Endodermal cell (in vitro differentiated cells): Measurements from ENCODE around the gene CLCNKB. TPM values are rescaled to one million over a fixed set of nuclear protein-coding genes. Genes with fewer than 3 reads are reported as not detected.
"Not testable (repeated sequence)": the region's sequence is repeated elsewhere in the genome, so short reads cannot be mapped to it uniquely, and the experiment has no call there.

Experiments
- DNase-seq: peaks from one replicate; pipeline ENCODE4 v3.0.0-alpha.2; 2017
- H3K27ac ChIP-seq: 2 replicates; pipeline ENCODE4 v1.5.1; 2013; ENCODE audit warnings: mild to moderate bottlenecking, low read depth, low read length, moderate library complexity
- H3K27me3 ChIP-seq: 2 replicates; pipeline ENCODE4 v1.6.1; 2013; ENCODE audit warnings: mild to moderate bottlenecking, low read length, moderate library complexity; ENCODE audit not compliant: insufficient read depth, control insufficient read depth, poor library complexity, severe bottlenecking
- H3K36me3 ChIP-seq: 2 replicates; pipeline ENCODE4 v1.7.0; 2013; ENCODE audit warnings: mild to moderate bottlenecking, low read length, moderate library complexity; ENCODE audit not compliant: control insufficient read depth, insufficient read depth
- H3K4me1 ChIP-seq: one replicate; pipeline ENCODE4 v1.7.0; 2013; ENCODE audit warnings: low read length; ENCODE audit not compliant: control insufficient read depth, insufficient read depth
- H3K4me3 ChIP-seq: 2 replicates; pipeline ENCODE4 v1.5.1; 2013; ENCODE audit warnings: mild to moderate bottlenecking, low read length, moderate library complexity
- H3K9ac ChIP-seq: 2 replicates; pipeline ENCODE4 v1.6.1; 2013; ENCODE audit warnings: mild to moderate bottlenecking, low read length, moderate library complexity; ENCODE audit not compliant: poor library complexity, severe bottlenecking; ENCODE audit errors: extremely low read depth
- H3K9me3 ChIP-seq: 2 replicates; pipeline ENCODE4 v1.6.1; 2013; ENCODE audit warnings: mild to moderate bottlenecking, low read length, moderate library complexity; ENCODE audit not compliant: control insufficient read depth
- H3K27ac Mint-ChIP-seq: 2 replicates; pipeline ENCODE4 v1.8.0; 2020; ENCODE audit warnings: mixed read lengths
- H3K27me3 Mint-ChIP-seq: 2 replicates; pipeline ENCODE4 v1.8.0; 2021; ENCODE audit warnings: mild to moderate bottlenecking, mixed read lengths; ENCODE audit not compliant: insufficient read depth
- H3K36me3 Mint-ChIP-seq: 2 replicates; pipeline ENCODE4 v1.8.0; 2020; ENCODE audit warnings: low read depth, mixed read lengths
- H3K4me1 Mint-ChIP-seq: 2 replicates; pipeline ENCODE4 v1.8.0; 2020; ENCODE audit warnings: mixed read lengths
- H3K4me3 Mint-ChIP-seq: 2 replicates; pipeline ENCODE4 v1.8.0; 2020; ENCODE audit warnings: mild to moderate bottlenecking, moderate library complexity, mixed read lengths
- H3K9me3 Mint-ChIP-seq: 2 replicates; pipeline ENCODE4 v1.8.0; 2020; ENCODE audit warnings: mild to moderate bottlenecking, mixed read lengths
- WGBS, 2 experiments: methylation state at CpG; one replicate each; pipeline versions ENCODE4 v1.1.5 to v1.1.7; 2013; ENCODE audit warnings: missing lambda C conversion rate in 2 of 2, mixed read lengths in 1 of 2; ENCODE audit not compliant: insufficient coverage in 1 of 2, insufficient read length in 1 of 2; 5-methylcytosine and 5-hydroxymethylcytosine counted together
- total RNA-seq, 2 donors: library from RNA; stranded (reverse); fragmentation: NEBNext Ultra II Directional in 1 of 2; extraction: Animal tissue kit (Norgen Biotek cat#: 25700) in 1 of 2; gene quantifications; 2 replicates in 1 of 2; 3 replicates in 1 of 2; pipeline ENCODE4 v1.2.1, GENCODE V29; 2021
- TF ChIP-seq, protein P1 (sequence below): fragments of 200-600 bp; sonication (generic); conservative IDR thresholded peaks from 2 replicates; pipeline ENCODE4 v1.5.0; 2021; ENCODE audit warnings: antibody characterized with exemption, mild to moderate bottlenecking

The CLCNKB gene
- total RNA-seq, 2 donors from 2014 or later, result 3.6 to 3.7 TPM

- peaks cover 15% of the 10 kb centered on the region for H3K27me3 Mint-ChIP-seq
- no peak overlapping the region for H3K4me3 Mint-ChIP-seq
- Histone ChIP-seq H3K27me3 (no peaks in the 10 kb centered on the region), H3K9ac (no peak overlapping the region), H3K36me3 (no peaks in the 10 kb centered on the region), H3K4me3 (no peak overlapping the region), H3K4me1 (no peaks in the 10 kb centered on the region), H3K27ac (no peak overlapping the region), H3K9me3 (no peaks in the 10 kb centered on the region)
- no peaks in the 10 kb centered on the region for H3K9me3 Mint-ChIP-seq
- H3K27ac Mint-ChIP-seq, result no peak overlapping the region
- TF ChIP-seq, protein P1, sequence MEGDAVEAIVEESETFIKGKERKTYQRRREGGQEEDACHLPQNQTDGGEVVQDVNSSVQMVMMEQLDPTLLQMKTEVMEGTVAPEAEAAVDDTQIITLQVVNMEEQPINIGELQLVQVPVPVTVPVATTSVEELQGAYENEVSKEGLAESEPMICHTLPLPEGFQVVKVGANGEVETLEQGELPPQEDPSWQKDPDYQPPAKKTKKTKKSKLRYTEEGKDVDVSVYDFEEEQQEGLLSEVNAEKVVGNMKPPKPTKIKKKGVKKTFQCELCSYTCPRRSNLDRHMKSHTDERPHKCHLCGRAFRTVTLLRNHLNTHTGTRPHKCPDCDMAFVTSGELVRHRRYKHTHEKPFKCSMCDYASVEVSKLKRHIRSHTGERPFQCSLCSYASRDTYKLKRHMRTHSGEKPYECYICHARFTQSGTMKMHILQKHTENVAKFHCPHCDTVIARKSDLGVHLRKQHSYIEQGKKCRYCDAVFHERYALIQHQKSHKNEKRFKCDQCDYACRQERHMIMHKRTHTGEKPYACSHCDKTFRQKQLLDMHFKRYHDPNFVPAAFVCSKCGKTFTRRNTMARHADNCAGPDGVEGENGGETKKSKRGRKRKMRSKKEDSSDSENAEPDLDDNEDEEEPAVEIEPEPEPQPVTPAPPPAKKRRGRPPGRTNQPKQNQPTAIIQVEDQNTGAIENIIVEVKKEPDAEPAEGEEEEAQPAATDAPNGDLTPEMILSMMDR, result no peak
- no peaks in the 10 kb centered on the region for H3K4me1 Mint-ChIP-seq
- no peak for DNase-seq
- WGBS, 2 experiments, result 83% methylated on average over 2 to 4 of the region's 4 CpGs
- H3K36me3 Mint-ChIP-seq, result no peaks in the 10 kb centered on the region
Observed at GRCh38 chr1:16038620-16038912, 5.0 kb upstream of the CLCNKB start.

- not testable (repeated sequence) for H3K27ac Mint-ChIP-seq, H3K27ac ChIP-seq, H3K4me1 Mint-ChIP-seq, DNase-seq, H3K27me3 ChIP-seq, H3K9me3 Mint-ChIP-seq, H3K4me3 Mint-ChIP-seq, H3K4me3 ChIP-seq, H3K9me3 ChIP-seq, H3K36me3 Mint-ChIP-seq, H3K36me3 ChIP-seq, H3K9ac ChIP-seq, H3K4me1 ChIP-seq
- 90 to 98% methylated on average over 6 to 8 of the region's 8 CpGs for WGBS, 2 experiments
- peaks cover 15% of the 10 kb centered on the region for H3K27me3 Mint-ChIP-seq
Observed at GRCh38 chr1:16039871-16040270, 3.7 kb upstream of the CLCNKB start.

GRCh38 chr1:16041200-16041599 lies 2.4 kb upstream of the CLCNKB start:
- H3K36me3 ChIP-seq, result no peaks in the 10 kb centered on the region
- TF ChIP-seq, protein P1, result no peak
- Mint-ChIP-seq H3K4me1 (no peaks in the 10 kb centered on the region), H3K36me3 (no peaks in the 10 kb centered on the region), H3K9me3 (no peaks in the 10 kb centered on the region), H3K4me3 (no peak overlapping the region), H3K27ac (no peak overlapping the region), H3K27me3 (peaks cover 16% of the 10 kb centered on the region)
- H3K9me3 ChIP-seq, result no peaks in the 10 kb centered on the region
- H3K27ac ChIP-seq, result no peak overlapping the region
- H3K9ac ChIP-seq, result no peak overlapping the region
- no peaks in the 10 kb centered on the region for H3K4me1 ChIP-seq
- DNase-seq, result no peak
- 83 to 90% methylated on average over 6 to 8 of the region's 8 CpGs for WGBS, 2 experiments
- H3K4me3 ChIP-seq, result no peak overlapping the region
- no peaks in the 10 kb centered on the region for H3K27me3 ChIP-seq

- Mint-ChIP-seq H3K9me3 (no peaks in the 10 kb centered on the region), H3K36me3 (no peaks in the 10 kb centered on the region), H3K27ac (no peak overlapping the region), H3K4me3 (no peak overlapping the region), H3K4me1 (no peaks in the 10 kb centered on the region), H3K27me3 (peaks cover 23% of the 10 kb centered on the region)
- DNase-seq, result no peak
- TF ChIP-seq, protein P1, result no peak
- Histone ChIP-seq H3K4me1 (no peaks in the 10 kb centered on the region), H3K27ac (no peak overlapping the region), H3K36me3 (no peaks in the 10 kb centered on the region), H3K4me3 (no peak overlapping the region), H3K9me3 (no peaks in the 10 kb centered on the region), H3K27me3 (no peaks in the 10 kb centered on the region), H3K9ac (no peak overlapping the region)
- WGBS, 2 experiments, result 90 to 93% methylated on average over 5 to 9 of the region's 9 CpGs
Observed at GRCh38 chr1:16042096-16042495, 1.5 kb upstream of the CLCNKB start.

GRCh38 chr1:16042654-16043053 lies 928 bp upstream of the CLCNKB start:
- H3K27ac ChIP-seq, H3K36me3 ChIP-seq, H3K4me3 Mint-ChIP-seq, H3K4me3 ChIP-seq, H3K9me3 Mint-ChIP-seq, H3K27ac Mint-ChIP-seq, H3K36me3 Mint-ChIP-seq, H3K4me1 Mint-ChIP-seq, DNase-seq, H3K9me3 ChIP-seq, H3K27me3 ChIP-seq, H3K9ac ChIP-seq, H3K4me1 ChIP-seq: not testable (repeated sequence)
- WGBS, 2 experiments, result 90 to 96% methylated on average over 4 to 9 of the region's 9 CpGs
- H3K27me3 Mint-ChIP-seq, result peaks cover 26% of the 10 kb centered on the region
